Lung (tissue), 12 donors: ENCODE measurements around the gene FAM184B. TPM values are rescaled to one million over a fixed set of nuclear protein-coding genes. Genes with fewer than 3 reads are reported as not detected.

Source experiments
- ATAC-seq: fragments of 200-7000 bp; cut with Tn5 transposase; one replicate; pipeline ENCODE4 v1.9.1; 2020; ENCODE audit warnings: moderate number of reproducible peaks; ENCODE audit not compliant: insufficient read depth, low FRiP score
- DNase-seq, 3 donors: peaks; one replicate each; pipeline ENCODE4 v3.0.0-alpha.2; 2013 to 2017
- H3K27ac ChIP-seq, 2 donors: one replicate each; pipeline ENCODE4 v1.5.1; 2013; ENCODE audit warnings: mild to moderate bottlenecking in 2 of 2, moderate library complexity in 2 of 2, control low read depth in 1 of 2, inconsistent platforms in 1 of 2, low read depth in 1 of 2, low read length in 1 of 2
- H3K27me3 ChIP-seq, 3 donors: one replicate each; pipeline ENCODE4 v1.5.1; 2013; ENCODE audit warnings: low read length in 2 of 3; ENCODE audit not compliant: control insufficient read depth in 3 of 3, insufficient read depth in 3 of 3
- H3K36me3 ChIP-seq, 4 donors: one replicate each; pipeline ENCODE4 v1.5.1; 2013; ENCODE audit warnings: low read length in 4 of 4, mild to moderate bottlenecking in 1 of 4, moderate library complexity in 1 of 4; ENCODE audit not compliant: control insufficient read depth in 4 of 4, insufficient read depth in 4 of 4
- H3K4me1 ChIP-seq, 5 donors: one replicate each; pipeline ENCODE4 v1.5.1; 2013; ENCODE audit warnings: low read length in 5 of 5, mild to moderate bottlenecking in 2 of 5, moderate library complexity in 1 of 5; ENCODE audit not compliant: control insufficient read depth in 5 of 5, insufficient read depth in 5 of 5
- H3K4me3 ChIP-seq: one replicate; pipeline ENCODE4 v1.5.1; 2013; ENCODE audit warnings: mild to moderate bottlenecking, control low read depth, moderate library complexity
- H3K9ac ChIP-seq, 2 donors: one replicate each; pipeline ENCODE4 v1.5.1; 2013; ENCODE audit warnings: low read length in 2 of 2, control low read depth in 1 of 2; ENCODE audit not compliant: insufficient read depth in 1 of 2
- H3K9me3 ChIP-seq, 4 donors: one replicate each; pipeline ENCODE4 v1.5.1; 2013; ENCODE audit warnings: low read length in 3 of 4, mild to moderate bottlenecking in 1 of 4, moderate library complexity in 1 of 4; ENCODE audit not compliant: control insufficient read depth in 4 of 4, insufficient read depth in 3 of 4
- WGBS, 2 donors: extraction: QIAGEN DNeasy Blood & Tissue Kit; methylation state at CpG; one replicate each; pipeline ENCODE4 v1.1.7; 2013; 5-methylcytosine and 5-hydroxymethylcytosine counted together
- polyA plus RNA-seq, 2 donors: library from polyadenylated mRNA; stranded (reverse); fragments of 200-250 nt; gene quantifications; one replicate each; pipeline ENCODE4 v1.2.1, GENCODE V29; 2013
- total RNA-seq, 2 donors: library from RNA; depleted of rRNA in 1 of 2; stranded (reverse); fragments of >200 nt in 1 of 2; gene quantifications; one replicate each; pipeline ENCODE4 v1.2.1, GENCODE V29; 2014 to 2021
- TF ChIP-seq, protein P1 (sequence below): IDR thresholded peaks from 2 replicates; pipeline ENCODE4 v1.5.1; 2012; ENCODE audit warnings: mild to moderate bottlenecking; ENCODE audit errors: control extremely low read depth, extremely low read depth
- donor health status: control.
- donor health status: control.
- donor health status: Bipolar disorder and iron deficiency.
- donor health status: healthy.
- donor health status: DM: yes; HTN: yes; CAD: no.

The FAM184B gene
- total and polyA plus RNA-seq, 4 donors: 0.06 to 0.18 (median 0.09) TPM

- Histone ChIP-seq H3K4me3 (no peak overlapping the region), H3K4me1 (peaks cover 0 to 19% (median 4%) of the 10 kb centered on the region in 5 donors), H3K9me3 (no peaks in the 10 kb centered on the region), H3K36me3 (no peaks in the 10 kb centered on the region), H3K27ac (no peak overlapping the region), H3K9ac (no peak overlapping the region), H3K27me3 (peaks cover 0 to 44% (median 30%) of the 10 kb centered on the region in 3 donors)
- ATAC-seq (peak; percentile 77), DNase-seq (peak; percentile 54 to 66 (median 60))
- 11 to 13% methylated on average over 31 of the region's 31 CpGs for WGBS, 2 donors
- TF ChIP-seq, protein P1, sequence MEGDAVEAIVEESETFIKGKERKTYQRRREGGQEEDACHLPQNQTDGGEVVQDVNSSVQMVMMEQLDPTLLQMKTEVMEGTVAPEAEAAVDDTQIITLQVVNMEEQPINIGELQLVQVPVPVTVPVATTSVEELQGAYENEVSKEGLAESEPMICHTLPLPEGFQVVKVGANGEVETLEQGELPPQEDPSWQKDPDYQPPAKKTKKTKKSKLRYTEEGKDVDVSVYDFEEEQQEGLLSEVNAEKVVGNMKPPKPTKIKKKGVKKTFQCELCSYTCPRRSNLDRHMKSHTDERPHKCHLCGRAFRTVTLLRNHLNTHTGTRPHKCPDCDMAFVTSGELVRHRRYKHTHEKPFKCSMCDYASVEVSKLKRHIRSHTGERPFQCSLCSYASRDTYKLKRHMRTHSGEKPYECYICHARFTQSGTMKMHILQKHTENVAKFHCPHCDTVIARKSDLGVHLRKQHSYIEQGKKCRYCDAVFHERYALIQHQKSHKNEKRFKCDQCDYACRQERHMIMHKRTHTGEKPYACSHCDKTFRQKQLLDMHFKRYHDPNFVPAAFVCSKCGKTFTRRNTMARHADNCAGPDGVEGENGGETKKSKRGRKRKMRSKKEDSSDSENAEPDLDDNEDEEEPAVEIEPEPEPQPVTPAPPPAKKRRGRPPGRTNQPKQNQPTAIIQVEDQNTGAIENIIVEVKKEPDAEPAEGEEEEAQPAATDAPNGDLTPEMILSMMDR: no peak
These were observed 721 bp downstream of the FAM184B start for GRCh38 chr4:17780501-17781299.

DNA sequence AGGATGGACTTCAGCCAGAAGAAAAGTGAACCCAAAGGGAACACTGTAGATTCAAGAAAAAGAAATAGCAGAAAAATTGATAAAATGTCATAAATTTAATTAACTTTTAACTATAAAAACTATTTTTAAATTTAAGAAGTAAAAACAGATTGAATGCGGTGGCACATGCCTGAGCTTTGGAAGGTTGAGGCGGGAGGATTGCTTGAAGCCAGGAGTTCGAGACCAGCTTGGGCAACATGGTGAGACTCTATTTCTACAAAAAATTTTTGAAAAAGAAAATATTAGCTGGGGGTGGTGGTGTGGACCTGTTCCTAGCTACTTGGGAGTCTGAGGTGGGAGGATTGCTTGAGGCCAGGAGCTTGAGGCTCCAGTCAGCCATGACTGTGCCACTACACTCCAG lies 3.0 kb downstream of the FAM184B start:
- H3K4me3 ChIP-seq: no peak overlapping the region
- ATAC-seq: no peak
- 77 to 99% methylated on average over 3 of the region's 3 CpGs for WGBS, 2 donors

DNA sequence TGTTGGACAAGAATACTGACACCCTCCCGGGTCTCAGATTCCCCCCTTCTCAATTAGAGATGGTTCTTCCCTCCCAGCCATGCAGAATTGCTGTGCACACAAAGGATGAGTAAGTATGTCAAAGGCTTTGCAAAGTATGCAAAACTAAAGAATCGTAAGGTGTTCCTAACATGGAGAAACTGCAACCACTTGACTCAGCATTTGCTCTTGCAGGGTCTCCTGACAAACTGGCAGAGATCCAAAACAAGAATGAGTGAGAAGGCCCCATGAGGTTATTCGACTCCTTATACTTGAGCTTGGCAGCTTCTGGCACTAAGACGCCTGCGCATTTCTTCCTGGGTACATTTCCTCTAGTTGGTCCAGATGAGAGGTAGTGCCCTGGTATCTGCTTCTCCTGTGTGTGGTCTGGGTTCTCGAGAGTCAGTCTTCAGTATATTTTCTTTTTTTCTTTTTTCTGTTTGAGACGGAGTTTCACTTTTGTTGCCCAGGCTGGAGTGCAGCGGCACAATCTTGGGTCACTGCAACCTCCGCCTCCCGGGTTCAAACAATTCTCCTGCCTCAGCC lies 8.2 kb downstream of the FAM184B start:
- Histone ChIP-seq H3K9me3 (no peaks in the 10 kb centered on the region), H3K9ac (no peak overlapping the region), H3K27me3 (peaks cover 0 to 2% (median 0%) of the 10 kb centered on the region in 3 donors), H3K36me3 (no peaks in the 10 kb centered on the region), H3K4me1 (no peaks in the 10 kb centered on the region), H3K4me3 (no peak overlapping the region), H3K27ac (no peak overlapping the region)
- WGBS, 2 donors: 62 to 75% methylated on average over 10 of the region's 10 CpGs
- DNase-seq (peak; percentile 45 to 66 (median 48)), ATAC-seq (no peak)
- TF ChIP-seq, protein P1: no peak

More for the DNA sequence above, 3.0 kb downstream of the FAM184B start:
- Histone ChIP-seq H3K27me3 (peaks cover 0 to 43% (median 28%) of the 10 kb centered on the region in 3 donors), H3K4me1 (peaks cover 0 to 19% (median 4%) of the 10 kb centered on the region in 5 donors), H3K36me3 (no peaks in the 10 kb centered on the region), H3K9me3 (no peaks in the 10 kb centered on the region), H3K9ac (no peak overlapping the region), H3K27ac (no peak overlapping the region)
- TF ChIP-seq, protein P1: no peak
- no peak for DNase-seq
